HG03342 (cell line): ENCODE results near the gene SRPK2.
A peak's percentile ranks its signal among the peaks of the same experiment; 100 is the strongest.

ENCODE experiments used
- ATAC-seq: cut with Tn5 transposase; IDR thresholded peaks from one replicate; pipeline ENCODE4 v1.9.1; 2021; ENCODE audit warnings: mild to moderate bottlenecking, moderate library complexity; ENCODE audit not compliant: unreplicated experiment

The SRPK2 gene

DNA sequence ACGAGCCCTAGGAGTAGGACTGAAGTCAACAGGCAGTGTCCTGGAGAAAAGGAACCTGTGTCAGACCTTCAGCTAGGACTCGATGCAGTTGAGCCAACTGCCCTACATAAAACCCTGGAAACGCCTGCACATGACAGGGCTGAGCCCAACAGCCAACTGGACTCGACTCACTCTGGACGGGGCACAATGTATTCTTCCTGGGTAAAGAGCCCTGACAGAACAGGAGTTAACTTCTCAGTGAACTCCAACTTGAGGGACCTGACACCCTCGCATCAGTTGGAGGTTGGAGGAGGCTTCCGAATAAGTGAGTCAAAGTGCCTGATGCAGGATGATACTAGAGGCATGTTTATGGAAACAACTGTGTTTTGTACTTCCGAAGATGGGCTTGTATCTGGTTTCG lies 281.3 kb downstream of the SRPK2 start:
- ATAC-seq: no peak

DNA sequence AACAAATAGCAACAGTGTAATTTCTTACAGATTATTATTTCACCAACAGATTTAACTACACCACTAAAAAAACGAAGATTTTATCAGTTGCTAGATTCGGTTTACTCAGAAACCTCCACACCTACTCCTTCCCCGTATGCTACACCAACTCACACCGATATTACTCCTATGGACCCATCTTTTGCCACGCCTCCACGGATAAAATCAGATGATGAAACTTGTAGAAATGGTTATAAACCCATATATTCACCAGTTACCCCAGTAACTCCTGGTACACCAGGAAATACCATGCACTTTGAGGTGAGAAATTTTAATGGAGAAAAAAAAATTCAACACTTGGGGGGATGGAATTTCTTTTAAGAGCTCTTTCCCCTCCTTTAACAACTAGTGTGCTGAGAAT lies 282.2 kb downstream of the SRPK2 start:
- ATAC-seq: no peak

DNA sequence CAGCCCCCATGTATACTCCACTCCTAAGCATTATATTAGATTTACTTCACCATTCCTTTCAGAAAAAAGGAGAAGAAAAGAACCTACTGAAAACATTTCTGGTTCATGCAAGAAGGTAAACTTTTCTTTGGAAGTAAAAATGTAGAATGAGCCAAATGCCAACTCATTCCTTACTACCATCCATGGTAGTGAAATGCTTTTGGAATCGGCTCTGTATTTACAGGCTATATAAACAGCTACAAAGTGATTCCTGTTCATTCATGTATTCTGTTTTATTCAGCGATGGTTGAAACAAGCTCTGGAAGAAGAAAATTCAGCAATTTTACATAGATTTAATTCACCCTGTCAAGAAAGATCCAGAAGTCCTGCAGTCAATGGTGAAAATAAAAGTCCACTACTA lies 283.1 kb downstream of the SRPK2 start:
- ATAC-seq: no peak

DNA sequence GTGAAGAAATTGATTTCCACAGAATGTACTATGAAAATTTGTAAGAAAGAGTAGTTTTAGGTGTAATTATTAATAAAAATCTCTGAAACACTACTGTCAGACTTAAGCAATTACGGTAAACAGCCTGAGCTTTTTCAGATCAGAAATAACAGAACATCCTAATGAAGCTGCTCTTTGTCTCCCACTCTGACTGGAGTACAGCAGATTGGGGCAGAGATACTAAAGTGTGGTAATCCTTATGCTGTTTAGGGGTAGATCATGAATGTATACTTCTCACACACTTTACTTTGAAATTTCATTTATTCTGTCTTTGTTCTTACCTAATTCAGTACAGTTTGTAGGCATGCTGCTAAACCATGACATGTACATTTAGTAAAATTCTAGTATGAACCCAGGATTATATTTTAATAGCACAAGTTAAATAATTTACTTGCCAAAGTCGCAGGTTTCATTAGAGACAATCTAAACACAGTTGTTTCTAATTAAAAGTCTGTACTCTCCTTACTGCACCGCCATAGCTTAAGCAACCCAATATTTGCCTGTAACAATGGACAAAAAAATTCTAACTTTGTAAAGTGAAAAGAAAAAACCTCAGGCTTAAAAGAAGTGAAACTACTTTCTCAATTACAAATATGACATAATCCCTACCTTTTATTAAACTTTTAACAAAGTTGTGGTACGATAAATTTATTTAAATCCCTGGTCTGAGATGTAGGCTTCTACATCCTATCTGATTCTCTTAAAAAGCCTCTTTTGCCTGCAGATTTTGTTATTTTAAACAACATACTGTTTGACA lies 286.0 kb downstream of the SRPK2 start:
- ATAC-seq: no peak

GRCh38 chr7:105101864-105102263 lies 286.9 kb downstream of the SRPK2 start:
- peak; percentile 55 for ATAC-seq

- ATAC-seq: peak; percentile 74
Measured at GRCh38 chr7:105098863-105099515, 289.7 kb downstream of the SRPK2 start.

GRCh38 chr7:105097619-105098018 lies 291.1 kb downstream of the SRPK2 start:
- ATAC-seq: no peak

DNA sequence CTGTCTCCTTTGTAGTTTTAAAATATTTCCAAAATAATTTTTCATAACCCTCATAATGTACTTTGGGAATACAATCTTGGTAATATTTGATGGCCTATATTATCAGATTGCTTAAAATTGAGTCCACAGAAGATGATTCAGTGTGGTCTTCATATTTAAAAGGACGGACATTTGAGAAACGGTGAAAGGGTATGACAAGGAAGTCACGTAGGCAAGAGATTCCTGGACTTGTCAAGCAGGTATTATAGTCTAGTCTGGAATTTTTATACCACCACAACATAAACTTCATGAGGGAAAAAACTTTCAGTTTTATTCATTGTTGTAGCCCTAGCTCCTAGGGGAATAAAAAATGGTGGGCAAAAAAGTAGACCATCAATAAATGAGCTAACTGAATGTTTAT lies 292.4 kb downstream of the SRPK2 start:
- ATAC-seq: no peak

- ATAC-seq: no peak
Measured at GRCh38 chr7:105094966-105095365, 293.8 kb downstream of the SRPK2 start.

DNA sequence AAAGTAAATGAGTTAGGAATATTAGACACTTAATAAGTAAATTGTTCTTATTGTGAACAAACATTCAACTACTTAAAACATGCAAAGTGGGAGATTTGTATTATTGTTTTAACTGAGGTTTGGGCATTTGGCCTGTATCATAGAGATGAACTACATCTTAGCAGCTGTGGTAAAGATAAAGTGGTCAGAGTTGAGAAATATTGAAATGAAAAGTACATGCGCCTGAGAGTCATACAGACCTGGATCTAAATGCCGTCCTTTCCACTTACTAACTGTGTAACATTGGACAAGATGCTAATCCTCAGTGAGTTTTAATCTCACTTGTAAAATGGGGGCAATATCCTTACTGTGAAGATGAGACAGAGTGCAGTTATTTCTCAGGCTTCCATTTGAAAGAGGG lies 300.3 kb downstream of the SRPK2 start:
- no peak for ATAC-seq

DNA sequence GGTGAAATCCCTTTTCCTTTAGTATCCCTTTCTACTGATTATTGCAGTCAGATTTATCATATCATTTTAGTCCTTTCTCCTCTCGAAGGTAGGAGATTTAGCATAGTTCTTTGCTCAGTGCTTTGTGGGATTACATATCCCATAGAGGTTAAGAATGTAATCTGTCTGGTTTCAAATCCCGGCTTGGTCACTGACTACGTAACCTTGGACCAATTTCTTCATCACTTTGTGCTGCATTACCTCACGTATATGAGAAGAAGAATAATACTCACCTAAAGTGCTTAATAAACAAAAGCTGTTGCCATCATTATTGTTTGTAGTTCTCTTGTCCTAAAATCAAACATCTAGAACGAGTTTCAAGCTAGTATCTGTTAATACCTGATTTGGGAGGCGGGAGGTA lies 300.7 kb downstream of the SRPK2 start:
- ATAC-seq: no peak

DNA sequence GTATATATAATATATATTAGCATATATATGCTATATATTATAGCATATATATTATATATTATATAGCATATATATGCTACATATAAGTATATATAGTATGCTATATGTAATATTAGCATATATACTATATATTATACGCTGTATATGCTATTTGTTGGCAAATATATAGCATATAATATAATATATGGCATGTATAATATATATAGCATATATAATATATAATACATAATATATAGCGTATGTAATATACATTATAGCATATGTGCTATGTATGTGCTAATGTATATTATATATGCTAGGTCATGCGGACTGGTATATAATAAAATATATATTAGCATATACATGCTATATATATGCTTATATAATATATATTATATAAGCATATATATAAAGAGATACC lies 301.9 kb downstream of the SRPK2 start:
- ATAC-seq: no peak

DNA sequence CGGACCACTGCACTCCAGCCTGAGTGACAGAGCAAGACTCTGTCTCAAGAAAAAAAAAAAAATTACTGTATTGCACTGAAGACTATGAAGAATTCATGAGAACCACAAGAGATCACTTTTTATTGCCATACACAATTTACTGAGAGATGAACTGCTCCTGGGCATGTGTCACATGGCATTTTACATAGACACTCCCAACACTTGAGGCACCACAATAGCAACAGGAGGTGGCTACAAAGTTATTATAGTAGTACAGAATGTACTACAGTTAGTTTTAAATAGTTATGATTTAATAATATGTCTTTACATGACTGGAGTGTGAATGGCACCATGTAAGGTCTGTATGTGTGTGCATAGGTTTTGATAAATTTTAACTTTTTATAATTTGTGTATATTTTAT lies 304.1 kb downstream of the SRPK2 start:
- ATAC-seq: no peak

DNA sequence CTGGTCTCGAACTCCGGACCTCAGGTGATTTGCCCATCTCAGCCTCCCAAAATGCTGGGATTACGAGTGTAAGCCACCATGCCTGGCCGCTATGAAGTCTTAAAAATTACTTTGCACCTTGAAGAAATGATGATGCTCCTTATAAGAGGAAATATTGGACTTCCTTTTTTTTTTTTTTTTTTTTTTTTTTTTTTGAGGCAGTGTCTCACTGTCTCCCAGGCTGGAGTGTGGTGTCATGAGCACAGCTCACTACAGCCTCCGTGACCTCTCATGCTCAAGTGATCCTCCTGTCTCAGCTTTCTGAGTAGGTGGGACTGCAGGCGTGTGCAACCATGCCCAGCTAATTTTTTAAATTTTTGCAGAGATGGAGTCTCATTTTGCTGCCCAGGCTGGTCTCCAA lies 309.4 kb downstream of the SRPK2 start:
- ATAC-seq: no peak

- no peak for ATAC-seq
Measured at GRCh38 chr7:105073143-105073542, 315.6 kb downstream of the SRPK2 start.

DNA sequence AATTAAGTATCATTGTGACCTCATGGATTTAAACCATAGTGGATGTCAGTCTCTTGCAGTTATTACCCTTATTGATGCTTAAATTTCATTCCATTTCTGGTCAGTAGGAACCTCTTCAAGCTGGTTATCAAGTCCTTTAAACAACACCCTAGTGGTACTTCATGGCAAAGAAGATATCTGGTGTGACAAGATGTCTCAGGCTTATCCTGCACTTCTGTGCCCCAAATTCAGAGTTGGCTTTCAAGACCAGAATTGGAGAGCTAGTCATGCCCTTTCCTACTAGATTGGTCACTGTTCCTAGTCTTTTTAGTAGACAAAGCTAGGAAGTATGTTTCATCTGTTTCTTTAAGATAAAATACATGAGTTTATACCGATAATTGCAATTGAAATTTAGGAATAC lies 319.8 kb downstream of the SRPK2 start:
- ATAC-seq: no peak

- ATAC-seq: no peak
Measured at GRCh38 chr7:105067691-105068090, 321.0 kb downstream of the SRPK2 start.
